ENCODE data around the gene TEX51. TPM values are rescaled to one million over a fixed set of nuclear protein-coding genes. Genes with fewer than 3 reads are reported as not detected.

Gene TEX51
- total and polyA plus RNA-seq, 11 donors: not detected

DNA sequence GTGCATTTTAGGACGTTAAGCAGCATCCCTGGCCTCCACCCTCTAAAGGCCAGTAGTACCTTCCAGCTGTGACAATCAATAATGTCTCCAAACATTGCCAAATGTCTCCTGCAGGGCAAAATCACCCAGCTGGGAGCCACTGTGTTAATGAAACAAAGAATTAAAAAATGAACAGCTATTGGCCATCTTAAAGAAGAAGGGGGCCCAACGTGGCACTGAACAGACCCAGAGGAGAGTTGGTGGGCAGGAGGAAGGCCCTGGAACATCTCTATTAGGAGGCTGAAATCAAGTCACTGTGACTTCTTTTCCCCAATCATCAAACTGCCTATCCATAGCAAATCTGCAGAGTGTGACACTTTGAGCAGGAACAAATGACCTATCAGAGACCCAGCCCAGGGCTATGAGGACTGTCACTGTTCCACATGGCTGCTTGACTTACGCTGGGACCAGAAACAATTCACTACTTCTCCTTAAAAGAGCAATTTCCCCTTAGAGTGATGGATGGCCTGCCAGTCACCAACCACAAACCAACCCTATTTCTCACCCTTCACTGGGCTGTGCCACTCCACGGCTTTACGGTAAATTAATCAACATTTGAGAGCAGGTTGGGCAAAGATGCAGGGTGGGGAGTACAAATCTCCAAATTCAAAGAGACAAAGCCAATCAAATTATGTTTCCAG is 35.2 kb upstream of the TEX51 start:
- Histone ChIP-seq H3K4me3 (no peak overlapping the region), H3K9me3 (peaks cover 0 to 7% (median 0%) of the 10 kb centered on the region in 12 donors), H3K27ac (no peak overlapping the region), H3K4me1 (peaks cover 0 to 3% (median 0%) of the 10 kb centered on the region in 12 donors), H3K36me3 (no peaks in the 10 kb centered on the region), H3K27me3 (peaks cover 0 to 3% (median 0%) of the 10 kb centered on the region in 9 donors)
- intact Hi-C loops (cut with DNase I): no loop called here
- ATAC-seq: no peak
- TF ChIP-seq, protein P1, sequence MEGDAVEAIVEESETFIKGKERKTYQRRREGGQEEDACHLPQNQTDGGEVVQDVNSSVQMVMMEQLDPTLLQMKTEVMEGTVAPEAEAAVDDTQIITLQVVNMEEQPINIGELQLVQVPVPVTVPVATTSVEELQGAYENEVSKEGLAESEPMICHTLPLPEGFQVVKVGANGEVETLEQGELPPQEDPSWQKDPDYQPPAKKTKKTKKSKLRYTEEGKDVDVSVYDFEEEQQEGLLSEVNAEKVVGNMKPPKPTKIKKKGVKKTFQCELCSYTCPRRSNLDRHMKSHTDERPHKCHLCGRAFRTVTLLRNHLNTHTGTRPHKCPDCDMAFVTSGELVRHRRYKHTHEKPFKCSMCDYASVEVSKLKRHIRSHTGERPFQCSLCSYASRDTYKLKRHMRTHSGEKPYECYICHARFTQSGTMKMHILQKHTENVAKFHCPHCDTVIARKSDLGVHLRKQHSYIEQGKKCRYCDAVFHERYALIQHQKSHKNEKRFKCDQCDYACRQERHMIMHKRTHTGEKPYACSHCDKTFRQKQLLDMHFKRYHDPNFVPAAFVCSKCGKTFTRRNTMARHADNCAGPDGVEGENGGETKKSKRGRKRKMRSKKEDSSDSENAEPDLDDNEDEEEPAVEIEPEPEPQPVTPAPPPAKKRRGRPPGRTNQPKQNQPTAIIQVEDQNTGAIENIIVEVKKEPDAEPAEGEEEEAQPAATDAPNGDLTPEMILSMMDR (IDR thresholded peaks at IDR 0.05): no peak
- TF ChIP-seq POLR2A (IDR thresholded peaks at IDR 0.05): no peak
- 65 to 71% (median 68%) methylated on average over 5 of the region's 5 CpGs for WGBS, 4 donors
- no peak for DNase-seq

DNA sequence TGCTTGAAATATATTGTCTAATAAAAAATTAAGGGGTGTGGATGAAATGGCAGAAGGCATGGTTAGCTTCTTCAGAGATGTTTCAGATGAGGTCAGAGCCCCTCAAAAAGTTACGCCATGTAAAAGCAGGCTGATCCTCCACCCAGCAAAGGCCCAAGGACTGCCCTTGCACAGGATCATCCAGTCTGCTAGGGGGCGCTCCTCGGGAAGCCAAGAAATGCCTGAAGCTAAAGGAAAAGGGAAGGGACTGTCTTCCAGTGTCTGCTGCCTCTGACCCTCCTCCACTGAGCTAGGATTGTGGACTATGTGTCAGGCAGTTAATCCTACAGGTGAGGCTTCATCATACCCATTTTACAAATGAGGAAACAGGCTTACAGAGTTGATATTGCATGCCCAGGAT is 33.8 kb upstream of the TEX51 start:
- H3K27me3 ChIP-seq: peaks cover 0 to 3% (median 0%) of the 10 kb centered on the region in 9 donors
- TF ChIP-seq, protein P1 (IDR thresholded peaks at IDR 0.05): no peak
- TF ChIP-seq POLR2A (IDR thresholded peaks at IDR 0.05): no peak

DNA sequence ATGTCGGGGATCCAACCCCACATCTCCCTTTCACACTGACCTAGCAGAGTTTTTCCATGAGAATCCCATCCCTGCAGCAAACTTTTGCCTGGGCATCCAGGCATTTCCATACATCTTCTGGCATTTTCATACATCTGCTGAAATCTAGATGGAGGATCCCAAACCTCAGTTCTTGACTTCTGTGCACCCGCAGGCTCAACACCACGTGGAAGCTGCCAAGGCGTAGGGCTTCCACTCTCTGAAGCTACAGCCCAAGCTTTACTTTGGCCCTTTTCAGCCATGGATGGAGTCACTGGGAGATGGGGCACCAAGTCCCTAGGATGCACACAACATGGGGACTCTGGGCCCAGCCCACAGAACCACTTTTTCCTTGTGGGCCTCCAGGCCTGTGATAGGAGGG is 32.2 kb upstream of the TEX51 start:
- intact Hi-C loops (cut with DNase I): no loop called here
- Histone ChIP-seq H3K4me3 (no peak overlapping the region), H3K27ac (no peak overlapping the region), H3K4me1 (no peaks in the 10 kb centered on the region), H3K9me3 (peaks cover 0 to 7% (median 0%) of the 10 kb centered on the region in 12 donors), H3K36me3 (no peaks in the 10 kb centered on the region), H3K27me3 (peaks cover 0 to 3% (median 0%) of the 10 kb centered on the region in 9 donors)
- DNase-seq (no peak), ATAC-seq (no peak)
- no peak for TF ChIP-seq POLR2A (IDR thresholded peaks at IDR 0.05)
- TF ChIP-seq, protein P1 (IDR thresholded peaks at IDR 0.05): no peak
- WGBS, 4 donors: 92 to 96% (median 92%) methylated on average over 4 of the region's 4 CpGs

More for the DNA sequence above, 33.8 kb upstream of the TEX51 start:
- 67 to 79% (median 76%) methylated on average over 3 of the region's 3 CpGs for WGBS, 4 donors
- Histone ChIP-seq H3K4me1 (no peaks in the 10 kb centered on the region), H3K4me3 (no peak overlapping the region), H3K36me3 (no peaks in the 10 kb centered on the region), H3K27ac (no peak overlapping the region), H3K9me3 (peaks cover 0 to 7% (median 0%) of the 10 kb centered on the region in 12 donors)
- DNase-seq: no peak
- ATAC-seq: no peak
- intact Hi-C loops (cut with DNase I): no loop called here

DNA sequence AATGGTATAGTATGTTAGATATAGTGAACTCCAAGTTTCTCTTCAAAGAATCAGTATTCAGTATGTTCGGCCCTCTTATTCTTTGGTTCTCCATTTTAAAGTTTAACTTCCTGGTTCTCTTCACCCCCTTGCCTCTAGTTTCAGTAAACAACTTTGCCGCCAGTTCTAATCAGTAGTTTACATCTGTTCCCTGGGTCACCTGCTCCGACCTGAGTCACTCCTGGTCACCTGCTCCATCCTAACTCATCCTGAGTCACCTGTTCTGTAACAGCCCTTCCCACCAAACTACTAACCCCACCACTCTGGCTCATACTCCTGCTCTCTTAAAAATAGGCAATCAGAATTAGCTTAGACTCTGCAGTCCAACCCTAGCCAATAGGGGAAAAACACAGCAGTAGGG is 23.7 kb upstream of the TEX51 start:
- no peaks in the 10 kb centered on the region for H3K4me1 ChIP-seq
- DNase-seq (no peak), ATAC-seq (no peak)
- no peaks in the 10 kb centered on the region for H3K27me3 ChIP-seq
- no peak overlapping the region for H3K4me3 ChIP-seq
- 79 to 85% (median 82%) methylated on average over 3 of the region's 3 CpGs for WGBS, 4 donors
- H3K27ac ChIP-seq: no peak overlapping the region
- H3K36me3 ChIP-seq: no peaks in the 10 kb centered on the region
- H3K9me3 ChIP-seq: peaks cover 0 to 23% (median 10%) of the 10 kb centered on the region in 12 donors
- intact Hi-C loops (cut with DNase I): no loop called here
- TF ChIP-seq, protein P1 (IDR thresholded peaks at IDR 0.05): no peak
- TF ChIP-seq POLR2A (IDR thresholded peaks at IDR 0.05): no peak

Data from heart left ventricle (tissue), 16 donors.